Endothelial cell of umbilical vein (primary cell): Measurements from ENCODE around the gene ZNF672. TPM values are rescaled to one million over a fixed set of nuclear protein-coding genes. Genes with fewer than 3 reads are reported as not detected.
"Not testable (repeated sequence)": the region's sequence is repeated elsewhere in the genome, so short reads cannot be mapped to it uniquely, and the experiment has no call there.

Source experiments
- BruUV-seq: library from RNA; stranded (reverse); fragments of 400-500 nt; replicated peaks from 2 replicates; lab custom pipeline; 2021; lab: Mats Ljungman, UMichigan
- CTCF ChIA-PET: fragments of 300-600, 350-600 bp; sonication (Branson Sonifier 250); formaldehyde crosslinking; loops from one replicate; lab custom pipeline; 2021; ENCODE audit warnings: antibody characterized with exemption, inconsistent platforms; lab: Charles Lee
- POLR2A ChIA-PET: fragments of 300-600, 350-600 bp; sonication (Branson Sonifier 250); formaldehyde crosslinking; loops from one replicate; lab custom pipeline; 2021; ENCODE audit warnings: antibody characterized with exemption, inconsistent platforms; lab: Charles Lee
- DNase-seq: peaks from one replicate; pipeline ENCODE4 v3.0.0-alpha.2; 2011; ENCODE audit warnings: low read depth, low spot score
- FAIRE-seq: peaks from 2 replicates; lab custom pipeline; 2011; peaks lifted over from hg19 to GRCh38; lab: Jason Lieb, UNC
- H2AFZ ChIP-seq: 2 replicates; pipeline ENCODE4 v1.6.0; 2012; ENCODE audit warnings: low read depth, low read length, control low read depth, inconsistent platforms
- H3K27ac ChIP-seq: 2 replicates; pipeline ENCODE4 v1.5.1; 2011; ENCODE audit warnings: low read depth, mild to moderate bottlenecking, control low read depth, low read length, moderate library complexity; ENCODE audit not compliant: insufficient read depth
- H3K27me3 ChIP-seq, 2 experiments: 2 replicates each; pipeline versions ENCODE4 v1.6.0 to v1.6.1; 2011; ENCODE audit warnings: low read length in 2 of 2, mixed read lengths in 1 of 2; ENCODE audit not compliant: control insufficient read depth in 2 of 2, insufficient read depth in 2 of 2
- H3K36me3 ChIP-seq, 2 experiments: 2 replicates in 1 of 2; 3 replicates in 1 of 2; pipeline ENCODE4 v1.5.1; 2011; ENCODE audit warnings: low read length in 2 of 2, mild to moderate bottlenecking in 1 of 2, moderate library complexity in 1 of 2; ENCODE audit not compliant: control insufficient read depth in 2 of 2, insufficient read depth in 2 of 2; ENCODE audit errors: extremely low read depth in 1 of 2
- H3K4me1 ChIP-seq: 3 replicates; pipeline ENCODE4 v1.5.1; 2011; ENCODE audit warnings: mild to moderate bottlenecking, low read length; ENCODE audit not compliant: control insufficient read depth, insufficient read depth; ENCODE audit errors: extremely low read depth
- H3K4me2 ChIP-seq: 2 replicates; pipeline ENCODE4 v1.6.1; 2011; ENCODE audit warnings: low read length, control low read depth, mixed read lengths; ENCODE audit not compliant: insufficient read depth
- H3K4me3 ChIP-seq, 3 experiments: fragments of 200-600 bp in 1 of 3; sonication (generic), shearing (Covaris generic) in 1 of 3; replicated peaks in 1 of 3; 2 replicates each; pipeline ENCODE4 v1.5.1; 2011 to 2016; ENCODE audit warnings: control low read depth in 3 of 3, low read length in 3 of 3, mild to moderate bottlenecking in 2 of 3, inconsistent platforms in 1 of 3, low read depth in 1 of 3, moderate library complexity in 1 of 3; ENCODE audit not compliant: insufficient read depth in 1 of 3
- H3K79me2 ChIP-seq: 2 replicates; pipeline ENCODE4 v1.6.0; 2012; ENCODE audit warnings: low read length, inconsistent platforms; ENCODE audit not compliant: control insufficient read depth, insufficient read depth
- H3K9ac ChIP-seq: replicated peaks from 2 replicates; pipeline ENCODE3; 2011; ENCODE audit warnings: low read length, control low read depth; ENCODE audit not compliant: insufficient read depth; ENCODE audit errors: extremely low read depth
- H3K9me1 ChIP-seq: replicated peaks from 3 replicates; pipeline ENCODE4 v1.6.0; 2011; ENCODE audit warnings: mild to moderate bottlenecking, low read length; ENCODE audit not compliant: control insufficient read depth, insufficient read depth; ENCODE audit errors: extremely low read depth
- H3K9me3 ChIP-seq: replicated peaks from 2 replicates; pipeline ENCODE4 v1.5.1; 2012; ENCODE audit warnings: low read length, inconsistent platforms; ENCODE audit not compliant: control insufficient read depth, insufficient read depth
- H4K20me1 ChIP-seq: replicated peaks from 2 replicates; pipeline ENCODE3; 2011; ENCODE audit warnings: mild to moderate bottlenecking, low read length; ENCODE audit not compliant: control insufficient read depth, insufficient read depth; ENCODE audit errors: extremely low read depth
- FOS ChIP-seq: IDR thresholded peaks from 2 replicates; pipeline ENCODE4 v1.6.1; 2011; ENCODE audit warnings: mild to moderate bottlenecking, low read length, moderate library complexity, borderline replicate concordance; ENCODE audit not compliant: insufficient read depth
- POLR2AphosphoS5 ChIP-seq: IDR thresholded peaks from 2 replicates; pipeline ENCODE4 v1.6.1; 2012; ENCODE audit warnings: low read depth, mild to moderate bottlenecking, control low read depth, low read length, moderate library complexity; ENCODE audit not compliant: insufficient read depth
- dilution Hi-C: fragments of 300-500 bp; cut with MboI; formaldehyde crosslinking; loops from one replicate; pipeline ENCODE4 v1.15.0; 2019; ENCODE audit warnings: low sequenced_read_pairs; ENCODE audit not compliant: extremely low pct_ligation_motif_present
- intact Hi-C: fragments of 100-400 bp; cut with micrococcal nuclease; formaldehyde crosslinking; loops from one replicate; pipeline ENCODE4 v1.10.0; 2022
- polyA plus RNA-seq, 4 experiments: library from polyadenylated mRNA; depleted of rRNA in 3 of 4; stranded (reverse) in 3 of 4; unstranded in 1 of 4; fragments of >200 nt; gene quantifications; 2 replicates each; pipeline versions ENCODE4 v1.2.1 to v1.2.3, GENCODE V29; 2011 to 2012; ENCODE audit warnings: missing spikeins in 1 of 4
- total RNA-seq: library from RNA; stranded (reverse); gene quantifications from 2 replicates; pipeline ENCODE4 v1.2.3, GENCODE V29; 2021

ZNF672 gene
- total and polyA plus RNA-seq, 2 donors (not counting 3 experiments of a cell fraction or from before 2014, with no cell fraction given) = 20.1 to 29.6 TPM

GRCh38 chr1:248788327-248788726 is 49.7 kb upstream of the ZNF672 start:
- no peak overlapping the region for H3K27ac ChIP-seq
- ChIA-PET CTCF (no interaction called here), POLR2A (no interaction called here)
- no peak overlapping the region for H3K4me2 ChIP-seq
- no peaks in the 10 kb centered on the region for H3K36me3 ChIP-seq
- DNase-seq = no peak
- no peak for FAIRE-seq
- no peak for TF ChIP-seq FOS
- TF ChIP-seq POLR2AphosphoS5 = no peak
- no TSS peak for BruUV-seq
- no peaks in the 10 kb centered on the region for H3K79me2 ChIP-seq
- no peaks in the 10 kb centered on the region for H3K9me3 ChIP-seq
- H3K9ac ChIP-seq = no peak overlapping the region
- H2AFZ ChIP-seq = no peak overlapping the region
- no peaks in the 10 kb centered on the region for H3K27me3 ChIP-seq
- no peaks in the 10 kb centered on the region for H3K4me1 ChIP-seq
- dilution Hi-C loops (no loop called here), intact Hi-C loops (no loop called here)
- no peak overlapping the region for H3K4me3 ChIP-seq
- H3K9me1 ChIP-seq = no peaks in the 10 kb centered on the region
- H4K20me1 ChIP-seq = no peaks in the 10 kb centered on the region

- H2AFZ ChIP-seq, DNase-seq, H3K4me2 ChIP-seq, H3K79me2 ChIP-seq, H3K27ac ChIP-seq, BruUV-seq, H3K27me3 ChIP-seq, H3K9me1 ChIP-seq, H3K9ac ChIP-seq, H3K36me3 ChIP-seq, H3K9me3 ChIP-seq, intact Hi-C loops, FAIRE-seq, POLR2A ChIA-PET, H3K4me3 ChIP-seq, H4K20me1 ChIP-seq, H3K4me1 ChIP-seq, dilution Hi-C loops: not testable (repeated sequence)
- CTCF ChIA-PET = interaction anchor here (1.0 kb wide), 1 partner anchor 30 kb away, joined by 3 read pairs; no protein-coding TSS in a partner anchor
Measured at GRCh38 chr1:248789337-248789736, 48.7 kb upstream of the ZNF672 start.
